Right renal cortex interstitium (tissue), 3 donors: ENCODE data around the gene SORCS2. TPM values are rescaled to one million over a fixed set of nuclear protein-coding genes. Genes with fewer than 3 reads are reported as not detected.

ENCODE experiments used
- DNase-seq, 3 donors: peaks; one replicate each; pipeline ENCODE4 v3.0.0-alpha.2; 2013; ENCODE audit warnings: low read depth in 3 of 3, low spot score in 2 of 3
- polyA plus RNA-seq, 3 donors: library from polyadenylated mRNA; unstranded; fragments of 120-200 nt; gene quantifications; one replicate each; pipeline ENCODE4 v1.2.1, GENCODE V29; 2013; ENCODE audit not compliant: insufficient read length in 3 of 3

SORCS2 gene
- polyA plus RNA-seq, 3 donors, result 6.6 to 7.9 (median 7.0) TPM

DNA sequence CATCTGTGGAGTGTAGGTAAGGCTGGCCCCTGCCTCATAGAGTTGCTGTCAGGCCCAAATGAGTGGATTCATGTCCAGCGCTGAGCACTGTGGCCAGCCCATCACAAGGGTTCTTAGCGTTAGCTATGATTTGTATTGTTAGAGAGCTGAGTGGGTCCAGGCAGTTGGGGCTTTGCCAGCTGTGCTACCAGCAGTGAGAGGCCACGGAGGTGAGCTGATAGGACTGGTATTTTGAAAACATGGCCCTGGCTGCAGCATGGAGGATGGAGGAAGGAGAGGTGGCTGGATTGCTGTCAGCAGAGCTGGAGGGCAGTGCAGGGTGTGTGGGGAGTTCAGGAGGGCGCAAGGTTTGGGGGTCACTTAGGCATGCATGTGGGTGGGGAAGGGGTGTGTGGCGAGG is 172.6 kb downstream of the SORCS2 start:
- no peak for DNase-seq

DNA sequence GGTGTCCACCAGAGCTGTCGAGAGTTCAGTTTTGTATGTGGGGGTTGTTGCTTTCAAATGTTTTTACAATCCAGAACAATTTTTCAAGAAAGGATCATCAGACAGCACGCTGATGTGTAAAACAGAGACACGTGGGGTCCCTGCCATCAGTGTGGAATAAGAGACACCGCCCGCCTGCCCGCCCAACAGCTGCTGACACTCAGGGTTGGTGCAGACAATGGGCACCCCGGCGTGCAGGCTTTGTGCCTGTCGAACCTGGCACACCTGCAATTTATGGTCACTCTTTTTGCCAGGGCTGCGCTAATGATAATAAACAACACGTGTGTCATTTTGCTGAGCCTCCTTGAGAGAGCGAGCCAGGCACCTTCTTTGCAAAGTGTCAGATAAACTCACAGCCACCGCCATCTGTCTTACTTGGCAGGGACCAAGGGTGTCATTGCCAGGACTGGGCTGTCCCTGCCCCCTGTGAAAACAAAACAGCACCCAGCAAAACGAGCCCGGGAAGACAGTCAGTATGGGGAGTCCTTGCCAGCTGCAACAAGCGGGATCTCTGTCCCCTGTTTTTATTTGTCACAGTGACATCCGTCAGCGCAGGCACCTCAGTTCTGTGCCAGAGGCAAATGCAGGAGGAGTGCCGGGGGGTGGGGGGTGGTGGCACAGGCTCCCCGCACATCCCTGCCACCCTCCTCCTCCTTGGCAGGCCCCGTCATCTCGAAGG is 173.3 kb downstream of the SORCS2 start:
- DNase-seq, result no peak

DNA sequence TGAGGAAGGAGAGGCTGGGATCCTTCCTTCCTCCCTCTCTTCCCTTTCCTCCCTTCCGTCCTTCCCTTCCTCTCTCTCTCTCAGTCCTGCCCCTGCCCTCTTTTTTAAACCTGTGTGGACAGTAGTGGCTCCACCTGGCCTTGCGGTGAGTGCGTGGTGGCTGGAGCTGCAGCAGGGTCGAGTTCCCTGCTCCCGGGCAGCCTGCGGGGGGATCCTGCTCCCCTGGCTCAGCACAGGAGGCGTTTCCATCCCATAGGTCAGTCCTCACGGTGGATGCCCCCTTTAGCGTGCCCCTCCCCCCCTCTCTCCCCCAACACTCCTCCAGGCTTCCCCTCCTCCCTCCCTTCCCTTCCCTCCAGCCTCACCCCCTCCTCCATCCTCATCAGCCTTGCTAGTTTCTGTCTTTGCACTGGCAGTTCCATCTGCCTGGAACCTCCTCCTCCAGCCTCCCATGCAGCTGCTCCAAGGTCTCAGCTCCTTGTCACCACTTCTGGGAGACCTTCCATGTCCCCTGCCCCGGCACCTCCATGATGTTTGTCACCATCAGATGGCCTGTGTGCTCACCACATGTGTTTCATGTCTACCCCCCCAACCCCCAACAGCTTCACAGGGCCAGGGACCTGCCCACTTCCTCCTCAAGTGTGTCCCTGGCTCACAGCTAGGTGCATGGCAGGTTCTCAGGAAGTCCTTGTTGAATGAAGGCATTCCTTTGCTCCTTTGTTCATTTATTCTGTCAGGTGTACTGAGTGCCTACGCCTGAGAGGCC is 174.0 kb downstream of the SORCS2 start:
- DNase-seq, result no peak

DNA sequence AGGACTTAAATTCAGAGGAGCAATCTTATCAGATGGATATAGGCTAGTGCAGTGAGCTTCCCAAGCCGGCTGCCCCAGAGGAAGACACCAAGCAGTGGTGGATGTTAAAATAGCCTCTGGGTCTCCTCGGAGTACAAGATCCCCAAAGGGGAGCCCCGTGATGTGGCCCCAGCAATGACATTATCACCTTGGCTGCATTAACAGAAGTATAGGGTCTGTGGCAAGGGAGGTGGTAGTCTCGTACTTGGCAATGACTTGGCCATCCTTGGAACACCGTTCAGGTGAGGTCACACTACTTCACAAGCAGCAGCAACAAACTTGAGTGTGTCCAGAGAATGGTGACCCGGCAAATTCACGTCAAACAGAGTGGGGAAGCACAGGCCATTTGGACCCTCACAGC is 174.6 kb downstream of the SORCS2 start:
- no peak for DNase-seq

DNA sequence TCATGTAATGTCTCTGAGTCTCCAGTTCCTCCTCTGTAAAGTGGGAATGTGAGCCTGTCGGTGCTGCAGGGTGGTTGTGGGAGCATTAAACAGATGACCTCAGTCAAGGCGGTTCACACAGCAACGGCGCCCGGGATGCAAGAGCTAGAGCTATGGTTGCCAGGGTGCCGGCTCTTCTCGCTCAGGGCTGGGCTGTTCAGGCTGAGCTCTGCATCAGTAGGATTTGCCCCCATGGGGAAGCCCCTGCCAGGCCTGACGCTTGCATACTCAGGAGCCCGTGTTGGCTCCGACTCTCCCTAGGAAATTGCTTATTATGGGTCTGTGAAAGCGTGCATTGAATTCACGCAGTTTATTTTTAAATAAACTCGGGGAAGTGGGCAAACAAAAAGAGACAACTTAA is 175.1 kb downstream of the SORCS2 start:
- no peak for DNase-seq

DNA sequence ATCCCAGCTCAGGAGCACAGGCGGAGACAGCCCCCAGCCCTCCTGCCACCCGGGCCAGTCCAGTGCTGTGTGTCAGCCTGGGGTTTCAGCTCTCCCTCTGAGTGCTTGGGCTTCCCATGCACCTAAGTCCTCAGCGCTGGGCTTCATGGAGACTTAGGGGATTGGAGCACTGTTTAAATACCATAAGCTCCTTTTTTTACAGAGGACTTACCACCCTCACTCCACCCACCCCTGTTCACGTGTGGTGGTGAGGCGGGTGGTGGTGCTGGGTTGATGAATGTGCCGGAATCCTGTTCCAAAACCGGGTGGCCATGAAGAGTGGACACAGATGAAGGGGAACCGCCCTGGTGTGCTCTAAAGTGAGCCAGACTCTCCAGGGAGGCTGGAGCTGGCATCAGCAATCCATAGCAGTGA is 175.5 kb downstream of the SORCS2 start:
- no peak for DNase-seq

DNA sequence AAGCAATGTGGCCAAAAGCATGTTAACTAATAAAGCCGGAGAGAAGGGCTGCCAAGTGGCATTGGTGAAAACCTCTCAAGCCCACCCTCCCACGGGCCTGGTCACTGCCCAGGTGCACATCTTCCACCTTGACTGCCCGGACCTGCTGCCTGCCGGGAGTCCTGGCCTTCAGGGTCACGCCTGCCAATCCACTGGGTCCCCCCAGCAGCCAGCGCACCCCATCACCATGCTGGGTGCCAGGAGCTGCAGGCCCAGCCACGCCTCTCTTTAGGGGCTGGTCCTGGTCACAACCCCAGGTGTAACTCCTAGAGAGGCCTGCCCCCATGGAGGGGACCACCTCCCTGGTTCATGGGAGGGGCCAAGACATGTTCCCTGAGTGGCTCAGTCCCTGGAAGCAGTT is 176.0 kb downstream of the SORCS2 start:
- DNase-seq, result no peak

DNA sequence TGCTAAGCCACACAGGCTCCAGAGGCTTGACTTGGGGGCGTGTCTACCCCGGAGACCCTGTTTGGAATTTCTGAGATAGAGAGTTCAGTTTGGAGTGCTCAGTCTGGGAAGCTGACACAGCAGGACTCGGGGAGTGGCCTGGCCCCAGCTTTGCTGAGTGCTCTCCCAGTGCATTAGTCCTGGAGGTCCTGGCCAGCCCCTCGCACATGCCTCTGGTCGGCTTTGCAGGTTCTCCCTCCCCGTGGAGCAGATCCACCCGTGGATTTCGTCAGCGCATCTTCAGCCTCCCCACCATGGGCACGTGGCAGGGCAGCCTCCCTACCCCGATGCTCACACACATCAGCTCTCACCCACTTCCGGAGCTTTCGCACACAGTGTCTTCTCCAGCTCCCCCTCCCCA is 177.2 kb downstream of the SORCS2 start:
- no peak for DNase-seq

DNA sequence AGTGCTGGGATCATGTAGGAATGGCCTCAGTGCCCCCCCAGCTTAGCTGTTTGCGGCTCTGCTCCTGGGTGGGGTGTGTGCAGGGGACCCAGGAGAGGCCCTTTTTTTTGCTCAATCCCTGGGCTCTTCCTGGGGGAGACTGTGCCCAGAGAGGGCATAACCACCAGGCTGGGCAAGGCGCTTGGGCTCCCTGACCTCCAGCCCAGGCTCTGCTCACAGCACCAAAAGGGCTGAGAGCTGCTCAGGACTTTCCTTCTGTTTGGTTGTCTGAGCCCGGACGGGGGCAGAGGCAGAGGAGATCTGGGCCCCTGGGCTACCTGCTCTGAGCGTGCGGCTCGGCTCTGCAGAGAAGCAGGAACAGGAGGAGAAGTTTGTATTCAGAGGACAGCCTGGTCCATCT is 177.7 kb downstream of the SORCS2 start:
- DNase-seq, result no peak

DNA sequence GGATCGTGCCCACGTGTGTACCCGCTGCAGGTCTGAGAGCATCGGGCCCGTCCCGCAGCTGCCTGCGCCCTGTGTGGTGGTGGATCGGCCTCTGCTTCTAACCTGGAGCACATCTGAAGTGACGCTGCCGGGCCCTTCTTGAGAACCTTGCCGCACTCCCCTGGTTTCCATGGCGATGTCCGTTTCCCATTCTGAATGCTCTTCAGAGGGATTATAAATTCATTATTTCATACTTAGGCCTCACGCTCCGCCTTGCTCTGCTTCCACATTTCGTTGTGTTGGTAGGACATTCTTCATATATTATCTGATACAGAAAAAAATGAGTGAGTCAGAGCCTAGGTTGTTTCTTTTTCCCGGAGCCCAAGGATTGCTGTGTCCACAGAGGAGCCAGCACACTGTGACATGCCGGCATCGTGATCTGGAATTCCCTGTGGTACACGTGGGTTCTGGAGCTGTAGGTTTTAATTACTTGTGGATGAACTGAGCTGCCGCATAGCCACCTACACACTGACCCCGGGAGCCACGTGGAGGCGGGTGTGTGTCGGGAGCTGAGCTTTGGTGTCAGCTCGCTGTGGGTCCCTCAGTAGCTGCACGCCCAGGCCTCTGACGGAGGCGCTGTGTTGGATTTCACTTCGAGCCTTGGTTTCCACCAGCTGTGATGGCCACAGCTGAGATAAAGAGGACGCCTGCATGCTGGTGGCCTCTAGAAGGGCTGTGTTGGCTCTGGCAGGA is 179.0 kb downstream of the SORCS2 start:
- DNase-seq, result no peak

DNA sequence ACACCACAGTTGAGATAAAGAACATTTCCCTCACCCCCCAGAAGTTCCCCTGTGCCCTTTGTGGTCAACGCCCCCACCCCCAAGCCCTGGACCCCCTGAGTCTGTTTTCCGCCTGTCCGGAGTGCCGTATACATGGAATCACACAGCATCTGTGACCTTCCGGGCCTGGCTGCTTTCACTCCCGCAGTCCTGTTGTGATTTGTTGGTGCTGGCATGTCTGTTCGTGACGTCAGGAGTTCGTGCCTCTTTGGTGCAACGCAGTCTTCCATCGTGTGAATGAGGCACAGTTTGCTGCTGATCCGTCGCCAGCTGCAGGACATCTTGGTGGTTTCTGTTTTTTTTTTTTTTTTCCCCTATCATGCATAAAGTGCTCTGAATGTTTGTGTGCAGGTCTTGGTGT is 180.3 kb downstream of the SORCS2 start:
- no peak for DNase-seq

DNA sequence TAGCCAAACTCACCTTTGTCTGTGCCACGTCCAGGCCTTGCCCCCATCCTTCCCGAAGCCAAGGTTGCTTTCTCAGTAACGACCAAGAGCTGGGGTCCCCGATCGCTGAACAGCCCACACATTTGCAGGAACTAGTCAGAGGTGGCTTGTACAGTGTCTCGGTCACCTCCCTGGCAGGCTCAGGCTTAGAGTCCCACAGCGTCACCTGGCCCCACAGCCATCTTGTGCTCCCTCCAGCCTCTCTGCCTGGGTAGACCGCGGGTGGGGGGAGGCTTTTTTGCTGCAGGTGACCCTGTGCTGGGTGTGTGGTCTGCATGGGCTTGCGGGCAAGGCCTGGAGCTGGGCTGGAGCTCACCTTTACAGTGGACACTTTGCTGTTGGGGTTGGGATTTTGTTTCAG is 182.2 kb downstream of the SORCS2 start:
- DNase-seq, result no peak

DNA sequence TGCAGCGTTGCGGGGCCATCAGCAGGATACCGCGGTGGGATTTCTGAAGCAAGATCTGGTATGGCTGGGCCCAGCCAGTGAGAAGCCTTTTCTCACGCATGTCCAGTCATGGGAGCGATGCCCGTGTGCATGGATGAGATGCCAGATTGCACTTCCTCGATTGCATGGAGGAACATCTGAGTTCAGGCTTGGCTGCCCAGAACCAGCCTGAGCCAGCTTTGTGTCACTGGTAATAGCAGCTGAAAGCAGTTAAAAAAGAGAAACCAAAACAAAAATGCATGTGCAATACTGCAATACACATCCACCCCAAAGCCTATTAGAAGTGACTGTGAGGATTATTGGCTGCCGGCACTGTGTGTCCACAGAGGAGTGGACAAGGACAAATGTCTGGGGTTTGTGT is 183.1 kb downstream of the SORCS2 start:
- DNase-seq, result no peak

DNA sequence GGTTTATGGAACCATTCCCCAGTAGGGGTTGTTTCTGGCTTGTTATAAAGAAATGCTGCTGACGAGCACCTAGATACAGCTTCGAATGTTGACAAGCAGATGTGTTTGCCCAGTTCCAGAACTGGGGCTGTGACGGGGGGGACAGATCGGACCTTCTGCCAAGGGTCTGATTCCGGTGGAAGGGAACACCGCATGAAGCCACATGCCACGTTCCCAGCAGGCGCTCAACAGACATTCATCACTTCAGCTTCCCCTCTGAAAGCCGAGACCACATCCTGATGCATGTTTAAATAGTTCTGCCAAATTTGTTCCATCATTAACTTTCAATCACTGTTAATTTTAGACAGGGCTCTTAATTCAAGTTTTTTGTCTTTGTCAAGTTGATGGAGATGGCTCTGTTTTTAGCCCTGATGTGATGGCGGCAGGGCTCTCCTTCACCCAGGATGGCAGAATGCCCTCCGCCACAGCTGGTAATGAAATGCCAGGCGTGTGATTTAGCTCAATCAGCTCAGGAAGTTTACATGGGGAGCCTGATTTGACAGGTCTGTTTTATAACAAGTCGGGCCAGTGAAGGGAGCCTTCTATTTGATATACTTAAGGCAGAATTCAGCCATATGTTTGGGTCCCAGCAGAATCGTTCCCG is 185.0 kb downstream of the SORCS2 start:
- no peak for DNase-seq

DNA sequence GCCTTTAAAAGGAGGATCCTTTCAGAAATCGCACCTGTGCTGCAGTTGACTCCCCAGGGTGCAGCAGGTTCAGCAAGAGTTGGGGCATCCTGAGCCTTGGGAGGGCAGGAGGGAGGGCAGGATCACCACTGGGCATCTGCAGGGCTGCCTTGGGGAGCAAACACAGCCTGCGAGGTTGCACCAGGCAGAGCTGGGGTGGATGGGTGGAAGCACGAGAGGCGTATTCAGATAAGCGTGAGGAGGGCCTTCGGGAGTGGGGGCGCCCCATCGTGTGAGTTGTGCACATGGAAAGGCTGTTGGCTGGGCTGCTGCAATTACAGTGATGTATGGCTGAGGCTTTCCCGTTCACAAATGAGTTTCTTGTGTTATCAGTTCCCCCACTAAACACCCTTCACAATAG is 186.8 kb downstream of the SORCS2 start:
- no peak for DNase-seq

DNA sequence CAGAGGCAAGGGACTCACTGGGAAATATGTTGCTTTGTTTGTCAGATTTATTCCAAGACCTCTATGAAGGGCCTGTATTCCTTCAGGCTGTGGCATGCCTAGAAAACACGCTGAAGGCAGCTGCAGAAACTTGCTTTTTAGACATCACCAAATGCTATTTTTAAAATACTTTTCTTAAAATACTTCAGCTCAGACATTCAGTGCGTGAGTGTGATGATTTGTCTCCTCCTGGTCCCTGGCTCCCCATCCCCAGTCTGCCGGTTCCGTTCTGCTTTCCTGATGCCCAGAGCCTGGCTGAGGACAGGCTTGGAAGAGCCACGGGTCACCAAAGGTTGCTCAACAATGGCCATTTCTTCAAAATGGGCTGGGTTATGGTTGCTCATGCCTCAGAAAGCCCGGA is 187.4 kb downstream of the SORCS2 start:
- no peak for DNase-seq

DNA sequence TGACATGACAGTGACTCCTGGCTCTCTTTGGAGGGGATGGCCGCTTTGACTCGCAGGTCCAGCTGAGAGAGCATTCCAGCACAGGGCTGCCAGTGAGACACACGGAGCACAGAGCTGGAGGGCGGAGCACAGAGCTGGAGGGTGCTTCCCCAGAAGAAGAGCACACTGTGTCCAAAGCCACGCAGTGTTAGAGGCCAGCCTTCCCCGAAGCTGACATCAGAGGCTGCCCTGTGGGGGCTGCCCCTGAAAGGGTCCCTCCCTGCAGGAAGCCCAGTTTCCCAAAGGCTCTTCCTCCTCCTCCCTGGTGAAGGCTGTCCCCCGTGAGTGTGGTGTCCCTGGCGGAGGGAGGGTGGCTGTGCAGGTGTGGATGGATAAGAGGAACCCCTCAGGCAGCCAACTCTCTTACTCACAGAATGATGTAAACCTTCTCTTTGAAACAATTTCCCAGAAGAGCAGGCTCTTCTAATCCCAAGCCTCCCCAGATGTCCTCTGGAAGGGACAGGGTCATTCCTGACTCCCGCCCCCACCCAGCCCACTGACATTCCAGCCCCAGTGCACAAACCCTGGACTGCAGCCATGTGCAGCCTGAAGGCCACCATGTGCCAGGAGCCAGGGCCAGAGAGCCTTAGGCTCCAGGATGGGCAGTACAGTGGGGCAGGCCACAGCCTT is 189.0 kb downstream of the SORCS2 start:
- DNase-seq, result no peak

DNA sequence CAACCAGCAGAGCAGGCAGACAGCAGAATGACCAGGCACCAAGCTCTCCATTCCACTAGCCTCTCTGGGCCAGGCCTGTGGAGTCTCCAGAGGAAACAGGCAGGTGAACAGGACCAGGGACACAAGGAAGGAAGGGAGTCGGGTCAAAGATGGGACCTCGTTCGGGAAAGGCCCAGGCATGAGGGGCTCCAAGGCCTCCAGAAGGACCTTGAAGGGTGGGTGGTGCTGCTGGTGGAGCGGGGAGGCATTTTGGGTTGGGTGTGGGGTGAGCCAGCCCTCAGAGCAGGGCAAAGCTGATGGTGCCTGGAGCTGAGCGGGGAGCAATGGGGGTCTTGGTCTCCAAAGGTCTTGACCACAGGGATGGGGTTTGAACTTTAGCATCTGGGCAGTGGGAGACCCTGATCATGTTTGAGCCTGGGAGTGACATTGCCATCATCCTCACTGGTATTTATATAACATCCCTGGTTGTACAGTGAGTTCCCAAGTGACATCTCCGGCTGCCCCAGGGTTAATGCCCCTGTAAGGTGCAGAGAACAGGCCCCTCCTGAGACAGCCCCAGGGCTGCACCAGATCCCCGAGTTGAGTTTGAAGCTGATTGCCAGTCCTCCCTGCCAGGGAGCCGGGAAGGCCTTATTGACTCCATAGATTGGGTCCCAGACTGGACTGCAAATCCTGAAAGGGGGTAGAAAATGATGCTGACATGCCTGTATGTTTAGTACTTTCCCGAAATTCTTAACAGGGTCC is 189.7 kb downstream of the SORCS2 start:
- no peak for DNase-seq

DNA sequence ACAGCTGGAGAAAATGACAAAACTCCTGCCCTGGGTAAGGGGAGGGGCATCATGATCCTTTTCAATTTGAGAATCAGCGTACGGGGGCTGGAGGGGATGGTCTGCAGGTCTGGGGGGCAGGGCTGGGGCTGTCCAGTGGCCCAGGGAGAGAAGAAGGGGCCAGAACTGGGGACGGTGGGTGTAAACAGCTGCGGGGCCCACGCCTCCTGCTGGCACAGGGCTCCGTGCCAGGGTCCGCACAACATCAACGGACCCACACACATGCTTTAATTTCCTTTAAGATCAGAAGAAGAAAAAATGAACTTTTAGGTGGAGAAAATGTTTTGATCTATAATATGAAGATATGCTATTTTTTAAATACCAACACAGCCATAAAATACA is 190.3 kb downstream of the SORCS2 start:
- no peak for DNase-seq

DNA sequence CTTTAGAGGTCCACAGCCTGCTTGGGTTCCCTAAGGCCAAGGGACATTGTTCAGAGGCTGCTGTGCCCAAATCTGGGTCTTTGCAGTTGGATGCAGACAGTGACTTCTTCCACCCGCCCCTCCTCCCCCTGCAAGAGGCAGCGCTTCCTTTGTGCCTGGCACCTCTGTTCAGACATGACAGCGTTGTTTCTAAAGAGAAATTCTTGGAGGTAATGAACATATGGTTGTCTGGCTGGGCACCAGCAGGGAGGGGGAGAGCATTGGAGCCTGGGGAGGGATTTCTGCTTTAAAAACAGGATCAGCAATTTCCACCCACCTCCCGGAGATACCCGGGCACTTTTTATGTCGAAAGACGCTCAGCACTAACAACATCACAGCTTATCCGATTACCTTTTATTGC is 190.9 kb downstream of the SORCS2 start:
- DNase-seq, result no peak
